Measurements from ENCODE around the gene ATF7.
A peak's percentile ranks its signal among the peaks of the same experiment; 100 is the strongest.
"Not testable (repeated sequence)": the region's sequence is repeated elsewhere in the genome, so short reads cannot be mapped to it uniquely, and the experiment has no call there.

The ATF7 gene

GRCh38 chr12:53625946-53626701 is at the start of gene ATF7:
Gene ATF7 (minus strand): TSS chr12:53626382. CDS start chr12:53601000, 25,382 bp downstream.
- DNase-seq = peak; percentile 100

DNA sequence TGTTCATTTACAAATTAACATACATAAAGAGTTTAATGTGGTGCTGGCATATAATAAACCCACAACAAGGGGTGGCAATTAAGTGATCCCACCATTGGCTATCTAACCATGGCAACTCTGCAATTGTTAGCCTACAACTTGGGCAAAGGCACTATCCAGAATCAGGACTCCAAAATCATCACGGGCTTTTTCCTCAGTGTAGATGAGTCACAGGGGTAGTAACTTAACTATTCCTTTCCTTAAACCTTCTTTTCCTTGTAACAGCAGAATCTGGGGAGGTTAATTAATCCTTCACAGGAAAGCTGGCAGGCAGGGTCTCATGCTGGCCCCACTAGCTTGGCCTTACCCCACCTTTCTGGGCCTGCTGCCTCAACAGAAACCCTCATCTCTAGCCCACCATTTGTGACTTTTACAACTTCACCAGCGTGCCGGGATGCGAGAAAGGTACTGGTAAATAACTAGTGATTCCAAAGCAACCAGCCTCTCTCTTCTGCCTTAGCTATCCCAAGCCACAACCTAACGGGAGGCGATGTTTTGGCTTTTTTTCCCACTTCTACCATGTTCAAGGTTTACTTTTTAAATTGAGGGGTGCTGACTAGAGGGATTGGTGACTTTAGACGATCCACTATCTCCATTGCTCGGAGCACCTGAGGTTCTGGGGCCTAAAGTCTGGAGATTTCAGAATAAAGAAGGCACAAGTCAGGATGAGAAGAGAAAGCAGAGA is 49.0 kb upstream of the ATF7 start:
- DNase-seq = peak; percentile 69

GRCh38 chr12:53670971-53671370 is 44.8 kb upstream of the ATF7 start:
- no peak for DNase-seq

DNA sequence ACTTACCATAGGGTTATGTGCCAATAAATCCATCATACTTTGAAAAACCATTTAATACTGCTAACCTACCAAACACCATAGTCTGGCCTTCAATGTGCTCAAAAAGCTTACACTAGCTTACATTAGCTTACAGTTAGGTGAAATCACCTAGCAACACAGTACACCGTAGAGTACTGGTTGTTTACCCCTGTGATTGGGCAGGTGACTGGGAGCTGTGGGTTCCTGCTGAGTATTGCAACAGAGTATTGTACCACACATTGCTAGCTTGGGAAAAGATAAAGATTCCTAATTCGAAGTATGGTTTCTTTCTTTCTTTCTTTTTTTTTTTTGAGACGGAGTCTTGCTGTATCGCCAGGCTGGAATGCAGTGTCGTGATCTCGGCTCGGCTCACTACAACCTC is 44.1 kb upstream of the ATF7 start:
- DNase-seq = no peak

DNA sequence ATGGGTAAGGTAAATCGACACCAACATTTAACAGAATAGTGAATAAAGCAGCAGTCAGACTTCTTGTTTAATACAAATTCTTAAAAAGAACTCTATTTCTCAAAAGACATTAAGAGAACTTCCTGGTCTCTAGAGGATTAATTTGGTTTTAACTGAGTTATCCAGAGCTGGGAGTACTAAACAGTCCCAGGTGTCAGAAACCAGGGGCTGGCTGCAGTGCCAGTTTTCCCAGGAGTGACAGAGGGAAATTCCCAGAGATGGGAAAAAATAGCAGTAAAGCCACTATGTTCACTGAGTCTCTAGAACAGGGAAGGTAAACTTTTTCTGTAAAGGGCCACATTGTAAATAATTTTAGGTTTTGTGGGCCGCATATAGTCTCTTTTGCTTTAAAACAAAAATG is 40.9 kb upstream of the ATF7 start:
- DNase-seq = no peak

DNA sequence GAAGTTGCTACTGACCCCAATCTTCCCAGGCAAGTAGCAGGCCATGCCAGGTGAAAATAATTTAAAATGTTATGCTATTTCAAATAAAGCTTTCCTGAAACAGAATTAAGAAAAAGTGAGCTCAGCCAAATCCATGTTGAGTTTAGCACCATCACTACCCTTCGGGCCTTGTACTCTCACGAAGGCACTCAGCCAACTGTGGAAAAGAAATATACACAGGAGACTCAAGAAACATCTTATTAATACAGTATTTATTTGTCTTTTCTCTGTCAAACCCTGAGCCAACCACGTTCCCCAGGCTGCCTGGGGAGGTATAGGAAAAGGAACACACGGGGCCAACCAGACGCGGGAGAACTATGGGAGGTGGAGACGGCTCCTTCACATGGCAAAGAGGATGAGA is 38.8 kb upstream of the ATF7 start:
- DNase-seq = no peak

DNA sequence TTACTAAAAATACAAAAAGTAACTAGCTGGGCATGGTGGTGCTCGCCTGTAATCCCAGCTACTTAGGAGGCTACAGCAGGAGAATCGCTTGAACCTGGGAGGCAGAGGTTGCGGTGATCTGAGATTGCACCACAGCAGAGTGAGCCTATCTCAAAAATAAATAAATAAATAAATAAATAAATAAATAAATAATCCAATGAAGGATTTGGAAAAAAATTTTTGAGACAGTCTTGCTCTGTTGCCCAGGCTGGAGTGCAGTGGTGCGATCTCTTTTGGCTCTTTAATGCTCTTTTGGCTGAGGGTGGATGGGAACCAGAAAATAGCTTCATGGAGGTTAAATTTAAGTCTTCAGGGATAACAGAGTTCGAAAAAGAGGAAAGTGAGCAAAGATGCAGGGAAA is 38.0 kb upstream of the ATF7 start:
- no peak for DNase-seq

- no peak for DNase-seq
Observed at GRCh38 chr12:53660041-53660440, 33.9 kb upstream of the ATF7 start.

GRCh38 chr12:53659571-53659981 is 33.4 kb upstream of the ATF7 start:
- DNase-seq = no peak

DNA sequence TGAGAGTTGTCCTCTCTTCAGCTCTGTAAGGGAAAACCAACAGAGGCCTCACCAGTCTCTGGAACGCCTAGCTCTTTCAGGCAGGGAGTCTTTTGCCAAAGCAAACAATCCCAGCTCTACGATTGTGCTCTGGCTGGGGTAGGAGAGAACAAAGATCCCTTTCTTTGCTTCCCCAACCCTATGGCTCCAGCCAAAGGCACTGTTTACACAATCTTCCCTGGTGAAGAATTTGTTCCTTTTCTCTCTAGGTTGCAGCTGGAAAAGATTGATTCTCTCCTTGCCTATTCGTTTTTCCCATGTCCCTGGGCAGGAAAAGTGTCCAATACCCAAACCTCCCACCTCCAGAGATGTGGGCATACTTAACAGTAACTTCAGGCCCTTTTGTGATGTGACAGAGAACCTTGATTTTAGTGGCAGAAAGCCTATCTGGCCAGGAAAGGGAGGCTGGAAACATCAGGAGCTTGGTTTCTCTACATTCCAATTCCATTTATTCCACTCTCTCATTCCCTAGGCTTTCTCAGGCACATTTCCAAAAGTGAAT is 32.9 kb upstream of the ATF7 start:
- DNase-seq = no peak

- no peak for DNase-seq
Observed at GRCh38 chr12:53657041-53657440, 30.9 kb upstream of the ATF7 start.

- no peak for DNase-seq
Observed at GRCh38 chr12:53653595-53653994, 27.4 kb upstream of the ATF7 start.

DNA sequence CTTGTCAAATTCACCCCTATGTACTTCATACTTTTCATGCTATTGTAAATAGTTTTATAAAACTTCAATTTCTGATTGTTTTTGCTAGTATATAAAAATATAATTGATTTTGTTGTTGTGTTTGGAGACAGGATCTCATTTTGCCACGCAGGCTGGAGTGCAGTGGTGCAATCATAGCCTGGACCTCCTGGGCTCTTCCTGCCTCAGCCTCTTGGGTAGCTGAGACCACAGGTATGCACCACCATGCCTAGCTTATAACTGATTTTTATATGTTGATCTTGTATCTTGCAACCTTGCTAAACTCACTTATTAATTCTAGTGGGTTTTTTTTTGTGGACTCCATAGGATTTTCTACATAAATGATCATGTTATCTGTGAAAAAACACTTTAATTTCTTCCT is 26.2 kb upstream of the ATF7 start:
- DNase-seq = no peak

GRCh38 chr12:53651737-53652136 is 25.6 kb upstream of the ATF7 start:
- no peak for DNase-seq

- DNase-seq = peak; percentile 13
Observed at GRCh38 chr12:53646300-53646699, 20.1 kb upstream of the ATF7 start.

- DNase-seq = no peak
Observed at GRCh38 chr12:53645165-53645564, 19.0 kb upstream of the ATF7 start.

- peak; percentile 26 for DNase-seq
Observed at GRCh38 chr12:53644133-53644532, 18.0 kb upstream of the ATF7 start.

- DNase-seq = peak; percentile 5
Observed at GRCh38 chr12:53643232-53643979, 17.2 kb upstream of the ATF7 start.

- no peak for DNase-seq
Observed at GRCh38 chr12:53638057-53638456, 11.9 kb upstream of the ATF7 start.

DNA sequence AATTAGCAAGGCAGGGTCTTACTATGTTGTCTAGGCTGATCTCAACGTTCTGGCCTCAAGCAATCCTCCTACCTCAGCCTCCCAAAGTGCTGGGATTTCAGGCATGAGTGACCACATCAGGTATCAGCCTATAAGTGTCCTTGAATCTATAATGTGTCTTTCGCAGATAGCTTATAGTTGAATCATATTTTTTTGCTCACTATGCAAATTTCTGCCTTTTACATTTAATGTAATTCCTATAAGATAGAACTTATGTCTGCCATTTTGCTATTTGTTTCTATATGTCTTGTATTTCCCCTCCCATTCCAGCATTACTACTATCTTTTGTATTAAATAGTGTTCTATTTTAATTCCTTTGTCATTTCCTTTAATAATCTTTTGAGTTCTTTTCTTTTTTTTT is 10.5 kb upstream of the ATF7 start:
- DNase-seq = no peak

DNA sequence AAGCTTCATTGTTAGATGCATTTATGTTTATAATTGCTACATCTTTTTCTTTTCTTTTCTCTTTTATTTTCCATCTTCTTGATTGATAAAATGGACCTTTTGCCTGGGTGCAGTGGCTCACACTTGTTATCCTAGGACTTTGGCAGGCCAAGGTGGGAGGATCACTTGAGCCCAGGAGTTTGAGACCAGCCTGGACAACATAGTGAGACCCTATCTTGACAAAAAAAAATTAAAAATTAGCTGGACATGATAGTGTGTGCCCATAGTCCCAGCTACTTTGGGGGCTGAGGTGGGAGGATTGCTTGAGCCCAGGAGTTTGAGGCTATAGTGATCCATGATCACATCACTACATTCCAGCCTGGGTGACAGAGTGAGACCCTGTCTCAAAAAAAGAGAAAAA is 9.5 kb upstream of the ATF7 start:
- DNase-seq = not testable (repeated sequence)

GRCh38 chr12:53631721-53632120 is 5.5 kb upstream of the ATF7 start:
- DNase-seq = peak; percentile 1

- DNase-seq = no peak
Observed at GRCh38 chr12:53627919-53628318, 1.7 kb upstream of the ATF7 start.
